Skin epidermis (tissue), 12 donors: Measurements from ENCODE around the gene DIS3L2.

Experiments used
- H3K27ac ChIP-seq, 21 experiments: fragments of 200-600 bp; sonication (generic) in 11 of 21; one replicate each; pipeline ENCODE4 v1.5.0; 2020; ENCODE audit warnings: mild to moderate bottlenecking in 3 of 21, inconsistent platforms in 2 of 21, moderate library complexity in 2 of 21
- H3K4me3 ChIP-seq, 7 experiments: fragments of 200-600 bp; sonication (generic) in 2 of 7; one replicate each; pipeline ENCODE4 v1.5.0; 2020; ENCODE audit warnings: inconsistent platforms in 2 of 7, mild to moderate bottlenecking in 2 of 7, moderate library complexity in 1 of 7

Gene DIS3L2

DNA sequence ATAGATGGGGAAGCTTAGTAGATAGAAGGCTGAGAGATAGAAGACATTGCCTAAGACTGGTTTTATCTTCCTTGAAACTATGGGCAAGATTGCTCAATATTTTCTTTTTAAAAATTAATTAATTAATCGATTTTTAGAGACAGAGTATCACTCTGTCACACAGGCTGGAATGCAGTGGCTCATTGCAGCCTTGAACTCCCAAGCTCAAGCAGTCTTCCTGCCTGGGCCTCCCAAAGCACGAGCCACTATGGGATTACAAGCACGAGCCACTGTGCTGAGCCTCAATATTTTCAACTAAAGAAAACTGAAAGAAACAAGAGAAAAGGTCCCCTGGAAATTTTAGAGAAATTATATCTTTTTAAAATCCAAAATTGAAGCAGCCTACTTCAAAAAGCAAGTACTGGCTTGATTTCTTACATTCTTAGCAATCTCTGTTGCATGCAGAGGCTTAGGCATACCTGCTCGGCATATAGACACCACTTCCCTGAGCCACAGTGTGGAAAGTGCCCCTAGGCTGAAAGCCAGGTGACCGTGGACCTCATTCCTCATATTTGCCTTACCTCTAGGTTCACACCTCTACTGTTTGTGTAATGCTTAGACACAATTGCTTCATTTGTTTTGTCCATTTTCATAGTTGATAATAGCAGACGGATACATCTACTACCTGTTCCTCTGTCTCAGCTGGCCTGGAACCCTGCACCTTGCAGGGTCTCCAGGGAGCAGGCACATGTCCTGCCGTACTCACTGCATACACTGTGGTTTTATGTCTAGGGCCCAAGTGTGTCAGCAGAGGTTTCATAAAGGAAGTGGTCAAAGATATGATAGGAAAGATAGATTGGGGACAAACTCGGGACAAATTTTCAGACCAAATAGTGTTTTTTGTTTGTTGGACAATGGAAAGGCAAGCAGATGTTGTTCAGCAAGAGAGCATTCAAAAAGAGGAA is 250.5 kb downstream of the DIS3L2 start:
- Histone ChIP-seq H3K27ac (no peak overlapping the region), H3K4me3 (no peak overlapping the region)

GRCh38 chr2:232213176-232213575 is 251.7 kb downstream of the DIS3L2 start:
- Histone ChIP-seq H3K4me3 (no peak overlapping the region), H3K27ac (no peak overlapping the region)

GRCh38 chr2:232214053-232214452 is 252.5 kb downstream of the DIS3L2 start:
- H3K27ac ChIP-seq, result no peak overlapping the region
- no peak overlapping the region for H3K4me3 ChIP-seq

- no peak overlapping the region for H3K4me3 ChIP-seq
- no peak overlapping the region for H3K27ac ChIP-seq
Measured at GRCh38 chr2:232216028-232216427, 254.5 kb downstream of the DIS3L2 start.

DNA sequence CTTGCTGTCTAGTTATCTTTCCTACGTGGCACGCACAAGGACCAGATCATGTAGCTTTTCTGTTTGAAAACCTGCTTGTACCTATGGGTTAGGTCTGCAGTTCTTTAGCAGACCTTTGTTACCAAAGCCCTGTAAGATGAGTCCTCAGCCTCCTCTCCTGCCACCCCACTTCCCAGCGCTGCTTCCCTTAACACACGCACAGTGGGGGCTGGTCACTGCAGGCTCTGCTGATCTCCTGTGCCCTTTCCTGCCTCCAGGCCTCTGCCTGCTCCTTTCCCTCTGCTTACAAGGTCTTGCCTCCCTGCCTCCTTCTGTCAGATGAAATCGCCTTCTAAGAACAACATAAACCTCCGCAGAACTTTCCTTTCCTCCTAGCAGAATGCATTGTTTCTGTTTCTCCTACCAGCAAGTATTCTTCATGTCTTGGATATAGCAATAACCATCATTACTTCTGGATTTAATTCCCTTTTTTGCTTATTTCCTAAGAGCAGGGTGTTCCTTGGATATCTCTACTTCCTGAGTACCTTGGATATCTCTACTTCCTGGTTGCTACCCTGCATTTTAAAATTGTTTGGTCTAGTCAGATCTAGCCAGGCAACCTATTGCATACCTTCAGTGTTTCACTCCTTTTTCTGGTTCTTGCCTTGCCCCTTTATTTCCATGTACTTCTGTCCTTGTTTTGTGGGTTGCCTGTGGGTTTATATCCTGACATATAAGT is 257.4 kb downstream of the DIS3L2 start:
- H3K4me3 ChIP-seq, result no peak overlapping the region
- H3K27ac ChIP-seq, result no peak overlapping the region

DNA sequence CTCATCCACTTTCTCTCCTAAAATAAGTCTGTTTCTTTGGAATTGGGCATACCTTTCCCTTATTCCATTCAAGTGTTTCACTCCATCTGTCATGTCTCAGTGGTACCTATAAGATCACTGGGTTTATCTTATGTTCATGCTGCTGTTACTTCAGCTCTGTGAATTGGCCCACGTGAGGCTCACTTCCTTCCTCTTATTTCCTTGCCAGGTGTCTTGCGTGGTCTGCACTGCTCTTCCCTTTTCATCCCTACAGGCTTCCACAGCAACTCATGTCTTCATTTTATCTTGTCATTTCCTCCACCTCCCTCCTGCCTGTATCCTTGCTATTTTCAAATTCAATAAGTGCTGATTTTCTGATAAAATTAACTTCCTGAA is 258.0 kb downstream of the DIS3L2 start:
- H3K4me3 ChIP-seq, result no peak overlapping the region
- H3K27ac ChIP-seq, result no peak overlapping the region

DNA sequence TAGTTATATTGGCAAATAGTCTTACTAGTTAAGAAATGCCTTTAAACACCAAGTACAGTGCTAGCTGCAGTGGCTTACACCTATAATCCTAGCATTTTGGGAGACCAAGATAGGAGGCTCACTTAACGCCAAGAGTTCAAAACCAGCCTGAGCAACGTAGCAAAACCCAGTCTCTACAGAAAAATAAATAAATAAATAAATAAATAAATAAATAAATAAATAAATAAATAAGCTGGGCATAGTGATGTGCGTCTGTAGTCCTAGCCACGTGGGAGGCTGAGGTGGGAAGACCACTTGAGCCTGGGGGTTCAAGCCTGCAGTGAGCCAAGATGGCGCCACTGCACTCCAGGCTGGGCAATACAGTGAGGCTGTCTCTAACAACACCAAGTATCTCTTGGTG is 258.4 kb downstream of the DIS3L2 start:
- Histone ChIP-seq H3K27ac (no peak overlapping the region), H3K4me3 (no peak overlapping the region)

DNA sequence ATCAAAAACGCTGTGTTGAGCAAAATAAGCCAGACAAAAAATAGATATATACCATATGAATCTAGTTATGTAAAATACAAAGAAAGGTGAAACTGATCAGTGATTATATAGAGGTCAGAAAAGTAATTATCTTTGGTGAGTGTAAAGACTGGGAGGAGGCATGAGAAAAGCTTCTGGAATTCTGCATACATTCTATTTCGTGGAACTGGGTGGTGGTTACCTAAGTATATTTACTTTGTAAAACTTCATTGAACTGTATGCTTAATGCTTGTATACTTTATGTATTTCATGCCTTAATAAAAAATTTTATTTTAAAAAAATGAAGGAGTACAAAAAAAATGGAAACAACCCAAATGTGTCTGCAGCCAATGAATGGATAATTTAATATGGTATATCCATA is 263.9 kb downstream of the DIS3L2 start:
- Histone ChIP-seq H3K4me3 (no peak overlapping the region), H3K27ac (no peak overlapping the region)

GRCh38 chr2:232225895-232226294 is 264.4 kb downstream of the DIS3L2 start:
- H3K27ac ChIP-seq, result no peak overlapping the region
- no peak overlapping the region for H3K4me3 ChIP-seq

- Histone ChIP-seq H3K27ac (no peak overlapping the region), H3K4me3 (no peak overlapping the region)
Measured at GRCh38 chr2:232228332-232228731, 266.8 kb downstream of the DIS3L2 start.

DNA sequence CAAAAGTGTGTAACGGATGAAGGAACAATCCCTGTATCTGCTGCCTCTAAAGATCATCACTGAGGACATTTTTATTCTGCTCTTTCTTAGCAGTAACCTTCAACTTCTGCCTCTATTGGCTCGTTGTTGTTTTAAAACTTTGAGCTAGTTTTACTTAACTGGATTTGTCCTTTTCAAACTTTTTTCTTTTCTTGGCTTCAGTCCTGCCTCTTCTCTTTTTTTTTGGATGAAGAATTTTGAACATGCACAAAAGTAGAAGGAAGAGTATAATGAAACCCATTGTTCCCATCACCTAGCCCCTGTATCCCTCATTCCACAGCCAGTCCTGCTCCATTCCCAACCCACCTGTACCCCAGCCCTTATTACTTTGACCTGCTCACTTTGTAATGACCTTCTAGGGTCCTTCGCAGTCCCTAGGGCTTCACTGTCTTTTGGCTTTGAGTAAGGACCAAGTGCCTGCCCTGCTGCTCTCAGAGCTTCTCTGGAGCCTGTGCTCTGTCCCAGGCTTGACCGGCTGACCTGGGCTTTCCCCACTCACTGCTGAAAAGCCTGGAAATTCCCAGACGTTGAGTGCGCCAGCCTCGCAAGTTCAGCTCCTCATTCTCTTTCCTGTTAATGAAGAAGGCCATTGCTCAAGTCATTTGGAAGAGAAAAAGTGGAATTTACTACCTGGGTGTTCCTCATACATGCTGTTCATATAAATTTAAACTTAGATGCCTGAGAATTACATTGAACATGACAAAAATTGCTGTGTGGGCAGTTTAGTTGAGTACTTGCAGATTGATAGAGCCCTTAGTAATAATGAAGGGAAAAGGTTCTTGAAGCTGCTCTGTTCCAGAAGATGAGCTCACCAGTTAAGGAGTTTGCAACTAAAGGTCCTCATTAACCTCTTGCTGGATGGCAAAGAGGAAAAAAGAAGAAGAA is 267.7 kb downstream of the DIS3L2 start:
- H3K4me3 ChIP-seq, result no peak overlapping the region
- no peak overlapping the region for H3K27ac ChIP-seq

DNA sequence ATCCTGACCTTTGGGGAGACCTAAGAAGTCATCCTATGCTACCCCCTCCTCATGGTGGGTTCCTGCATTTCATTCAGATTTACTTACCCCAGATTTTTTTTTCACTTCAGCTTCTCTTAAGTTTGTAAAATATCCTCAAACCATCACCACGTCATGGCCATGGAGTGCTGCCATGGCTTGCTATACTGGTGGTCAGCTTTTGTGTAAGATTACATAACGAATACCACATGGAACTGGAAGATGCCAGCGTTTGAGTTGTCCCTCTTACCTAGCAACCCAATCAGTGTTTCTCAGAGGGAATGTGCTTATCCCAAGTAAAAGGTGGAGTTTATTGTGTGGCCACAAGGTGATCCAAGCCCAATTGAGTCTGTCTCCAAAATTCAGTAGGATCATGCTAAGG is 268.4 kb downstream of the DIS3L2 start:
- Histone ChIP-seq H3K27ac (no peak overlapping the region), H3K4me3 (no peak overlapping the region)

- no peak overlapping the region for H3K4me3 ChIP-seq
- no peak overlapping the region for H3K27ac ChIP-seq
Measured at GRCh38 chr2:232230560-232230959, 269.0 kb downstream of the DIS3L2 start.

GRCh38 chr2:232231554-232231953 is 270.0 kb downstream of the DIS3L2 start:
- no peak overlapping the region for H3K27ac ChIP-seq
- H3K4me3 ChIP-seq, result no peak overlapping the region

- Histone ChIP-seq H3K27ac (no peak overlapping the region), H3K4me3 (no peak overlapping the region)
Measured at GRCh38 chr2:232232915-232233314, 271.4 kb downstream of the DIS3L2 start.

DNA sequence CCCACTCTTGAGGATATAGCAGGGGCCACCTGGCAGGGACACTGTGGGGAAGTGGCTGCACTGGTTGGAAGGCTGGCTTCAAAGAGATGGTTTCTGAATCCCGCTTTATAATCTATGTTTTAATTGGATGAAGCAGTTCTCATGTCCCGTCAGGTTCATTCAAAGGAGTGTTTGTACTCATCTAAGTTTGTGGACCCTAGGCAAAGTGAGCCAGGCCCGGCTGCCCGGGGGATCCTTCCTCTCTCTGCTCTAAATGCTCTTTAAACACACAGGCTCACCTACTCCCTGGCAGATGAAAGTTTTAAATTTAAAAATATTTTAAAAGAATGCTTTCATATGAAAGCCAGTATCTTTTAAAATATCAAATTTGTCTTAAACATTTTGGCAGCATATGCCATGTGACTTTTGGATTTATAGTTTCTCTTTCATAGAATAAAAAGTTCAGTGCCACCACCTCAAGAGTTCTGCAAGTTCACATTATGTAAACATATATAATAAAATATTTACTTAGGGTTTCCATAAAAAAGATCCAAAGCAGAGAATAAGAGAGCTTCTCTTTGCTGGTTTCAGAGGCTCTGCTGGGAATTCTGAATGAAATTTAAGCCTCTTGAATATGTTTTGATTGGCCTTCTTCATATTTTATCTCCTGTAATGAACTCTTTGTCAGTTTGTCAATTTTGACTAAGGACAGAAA is 273.6 kb downstream of the DIS3L2 start:
- no peak overlapping the region for H3K27ac ChIP-seq
- H3K4me3 ChIP-seq, result no peak overlapping the region

- peak overlapping the region in 1 of 21 experiments; percentile 27 for H3K27ac ChIP-seq
Measured at GRCh38 chr2:232235716-232236115, 274.2 kb downstream of the DIS3L2 start.

GRCh38 chr2:232236200-232236599 is 274.7 kb downstream of the DIS3L2 start:
- no peak overlapping the region for H3K27ac ChIP-seq
- H3K4me3 ChIP-seq, result no peak overlapping the region

More at GRCh38 chr2:232235716-232236115, 274.2 kb downstream of the DIS3L2 start:
- H3K4me3 ChIP-seq, result no peak overlapping the region

- no peak overlapping the region for H3K27ac ChIP-seq
- no peak overlapping the region for H3K4me3 ChIP-seq
Measured at GRCh38 chr2:232237464-232237863, 276.0 kb downstream of the DIS3L2 start.
